K562 (cell line): ENCODE data around the gene ACBD6. TPM values are rescaled to one million over a fixed set of nuclear protein-coding genes. Genes with fewer than 3 reads are reported as not detected.

Experiments used
- ATAC-seq: fragments of 200-7000 bp; cut with Tn5 transposase; 3 replicates; pipeline ENCODE4 v1.9.1; 2020; ENCODE audit warnings: moderate library complexity
- BruUV-seq: library from RNA; stranded (reverse); fragments of 400-500 nt; replicated peaks from 2 replicates; lab custom pipeline; 2021; lab: Mats Ljungman, UMichigan
- CTCF ChIA-PET: fragments of 300-600 bp; formaldehyde crosslinking; extraction: SDS; loops from one replicate; lab custom pipeline; 2021; ENCODE audit warnings: low intra/inter-chr PET ratio; lab: Yijun Ruan, JAX
- POLR2A ChIA-PET: fragments of 300-600, 350-650 bp; sonication (Branson Sonifier 250); formaldehyde crosslinking; extraction: SDS; loops from one replicate; lab custom pipeline; 2021; ENCODE audit warnings: antibody characterized with exemption, inconsistent platforms; lab: Yijun Ruan, JAX
- DNase-seq, 4 experiments: peaks; one replicate each; pipeline versions ENCODE4 v3.0.0 to v3.0.0-alpha.2; 2011 to 2018; ENCODE audit warnings: low spot score in 3 of 4, mixed read lengths in 3 of 4; ENCODE audit errors: extremely low read depth in 1 of 4
- FAIRE-seq: peaks from 2 replicates; lab custom pipeline; 2011; peaks lifted over from hg19 to GRCh38; lab: Jason Lieb, UNC
- H2AFZ ChIP-seq: 2 replicates; pipeline ENCODE4 v1.6.0; 2011; ENCODE audit warnings: low read depth, low read length, control low read depth, inconsistent platforms
- H3K27ac ChIP-seq: fragments of 200-600 bp; 3 replicates; pipeline ENCODE4 v1.8.0; 2011; ENCODE audit warnings: low read depth, mild to moderate bottlenecking, control low read depth, inconsistent platforms, low read length, moderate library complexity, mixed read lengths; ENCODE audit errors: extremely low read depth
- H3K27me3 ChIP-seq, 2 experiments: fragments of 300-600 bp in 1 of 2; 2 replicates in 1 of 2; 3 replicates in 1 of 2; pipeline versions ENCODE4 v1.6.0 to v1.8.0; 2011; ENCODE audit warnings: inconsistent platforms in 2 of 2, low read length in 2 of 2, mild to moderate bottlenecking in 1 of 2, mixed read lengths in 1 of 2, moderate library complexity in 1 of 2; ENCODE audit not compliant: control insufficient read depth in 2 of 2, insufficient read depth in 2 of 2
- H3K36me3 ChIP-seq: fragments of 300-600 bp; 3 replicates; pipeline ENCODE4 v1.8.0; 2011; ENCODE audit warnings: mild to moderate bottlenecking, low read length, inconsistent platforms; ENCODE audit not compliant: control insufficient read depth, insufficient read depth
- H3K4me1 ChIP-seq, 2 experiments: fragments of 200-600 bp in 1 of 2; replicated peaks in 1 of 2; 2 replicates in 1 of 2; 3 replicates in 1 of 2; pipeline versions ENCODE4 v1.5.1 to v1.8.0; 2011; ENCODE audit warnings: inconsistent platforms in 2 of 2, low read length in 2 of 2, mild to moderate bottlenecking in 1 of 2, mixed read lengths in 1 of 2, moderate library complexity in 1 of 2; ENCODE audit not compliant: control insufficient read depth in 2 of 2, insufficient read depth in 2 of 2
- H3K4me2 ChIP-seq: 2 replicates; pipeline ENCODE4 v1.6.1; 2011; ENCODE audit warnings: low read length, control low read depth, inconsistent platforms, mixed read lengths; ENCODE audit not compliant: insufficient read depth
- H3K4me3 ChIP-seq: fragments of 200-600 bp; sonication (generic), shearing (Covaris generic); 2 replicates; pipeline ENCODE4 v1.5.1; 2016; ENCODE audit warnings: control low read depth, inconsistent platforms
- H3K79me2 ChIP-seq: fragments of 200-600 bp; 3 replicates; pipeline ENCODE4 v1.8.0; 2011; ENCODE audit warnings: low read length, inconsistent platforms; ENCODE audit not compliant: control insufficient read depth, insufficient read depth
- H3K9ac ChIP-seq, 2 experiments: 2 replicates each; pipeline versions ENCODE4 v1.6.0 to v1.6.1; 2011; ENCODE audit warnings: low read depth in 2 of 2, low read length in 2 of 2, control low read depth in 1 of 2, inconsistent platforms in 1 of 2, mild to moderate bottlenecking in 1 of 2, mixed read lengths in 1 of 2; ENCODE audit not compliant: insufficient read depth in 1 of 2
- H3K9me1 ChIP-seq: one replicate; pipeline ENCODE4 v1.6.0; 2011; ENCODE audit warnings: inconsistent platforms, mild to moderate bottlenecking, low read length, moderate library complexity; ENCODE audit not compliant: control insufficient read depth, insufficient read depth
- H3K9me3 ChIP-seq: replicated peaks from 2 replicates; pipeline ENCODE4 v1.5.1; 2011; ENCODE audit warnings: low read depth, low read length, inconsistent platforms; ENCODE audit not compliant: control insufficient read depth, insufficient read depth
- H4K20me1 ChIP-seq: replicated peaks from 2 replicates; pipeline ENCODE4 v1.6.1; 2011; ENCODE audit warnings: low read length, inconsistent platforms, mixed read lengths; ENCODE audit not compliant: control insufficient read depth, insufficient read depth
- ARNT ChIP-seq, 2 experiments: fragments of 450-650 bp; IDR thresholded peaks; 2 replicates each; pipeline ENCODE4 v1.6.1; 2016; ENCODE audit warnings: mild to moderate bottlenecking in 1 of 2
- E2F3 ChIP-seq: fragments of 250-450 bp; sonication (Bioruptor Pico); IDR thresholded peaks from 2 replicates; pipeline ENCODE4 v1.4.0; 2020; ENCODE audit warnings: mild to moderate bottlenecking
- MAFF ChIP-seq: IDR thresholded peaks from 2 replicates; pipeline ENCODE4 v1.6.1; 2012; ENCODE audit warnings: low read length, improper control_type of control experiment
- PCBP2 ChIP-seq: fragments of 200-400 bp; formaldehyde crosslinking; IDR thresholded peaks from 2 replicates; pipeline ENCODE4 v1.6.1; 2018; ENCODE audit warnings: low read length, low read depth, mild to moderate bottlenecking, moderate library complexity; ENCODE audit not compliant: poor library complexity, severe bottlenecking
- PTTG1 ChIP-seq: fragments of 450-650 bp; IDR thresholded peaks from 2 replicates; pipeline ENCODE4 v1.6.1; 2016; ENCODE audit warnings: low read depth, mild to moderate bottlenecking, missing genetic modification characterization, missing compliant biosample characterization
- TAF9B ChIP-seq: fragments of 450-650 bp; IDR thresholded peaks from 2 replicates; pipeline ENCODE4 v1.6.1; 2018; ENCODE audit warnings: mild to moderate bottlenecking; ENCODE audit not compliant: partially characterized antibody
- WGBS: fragments of 100-300 bp; shearing (Covaris generic); methylation state at CpG from one replicate; pipeline ENCODE4 v1.1.6; 2016; ENCODE audit warnings: low coverage, mixed read lengths; ENCODE audit not compliant: insufficient coverage; ENCODE audit errors: missing lambda C conversion rate; 5-methylcytosine and 5-hydroxymethylcytosine counted together
- in situ Hi-C: fragments of 300-500 bp; cut with MboI; formaldehyde crosslinking; loops from 4 replicates; pipeline ENCODE4 v1.15.0; 2018; ENCODE audit warnings: inconsistent platforms, mixed read lengths
- intact Hi-C: fragments of 100-400 bp; cut with micrococcal nuclease; formaldehyde crosslinking; loops from 2 replicates; pipeline ENCODE4 v1.14.2; 2022
- polyA plus RNA-seq, 8 experiments: library from polyadenylated mRNA; depleted of rRNA in 4 of 8; stranded (reverse) in 5 of 8; unstranded in 3 of 8; fragments of >200 nt; fragmentation: Nextera tagmentation in 2 of 8; fragmentation: Illumina TruSeq in 1 of 8; extraction: Ambion mirVana in 2 of 8; extraction: Trizol in 1 of 8; gene quantifications; 2 replicates each; pipeline versions ENCODE4 v1.2.1 to v1.2.3, GENCODE V29; 2011 to 2014; ENCODE audit warnings: inconsistent platforms in 1 of 8, missing spikeins in 1 of 8
- total RNA-seq, 7 experiments: library from RNA; depleted of rRNA in 6 of 7; stranded (reverse); fragments of >200 nt in 6 of 7; fragmentation: Illumina TruSeq in 2 of 7; extraction: Trizol in 2 of 7; gene quantifications; 2 replicates each; pipeline versions ENCODE4 v1.2.1 to v1.2.3, GENCODE V29; 2011 to 2021; ENCODE audit warnings: low replicate concordance in 1 of 7
- TF ChIP-seq, protein P1 (sequence below): fragments of 450-650 bp; IDR thresholded peaks from 2 replicates; pipeline ENCODE4 v1.6.1; 2016; ENCODE audit warnings: mild to moderate bottlenecking

Gene ACBD6
- total and polyA plus RNA-seq, 9 of the 15 experiments (the other 6 are each of a cell fraction or from before 2014, with no cell fraction given), result 16.9 to 107 (median 77.7) TPM

GRCh38 chr1:180504186-180504585 is 1.8 kb upstream of the ACBD6 start:
- peaks cover 10 to 22% of the 10 kb centered on the region in 2 experiments; a peak in 4 of 5 replicates for H3K4me1 ChIP-seq
- no peaks in the 10 kb centered on the region for H3K9me3 ChIP-seq
- 92% methylated on average over 3 of the region's 3 CpGs for WGBS
- DNase-seq (no peak), ATAC-seq (no peak), FAIRE-seq (no peak)
- H3K4me3 ChIP-seq, result no peak overlapping the region
- peaks cover 33% of the 10 kb centered on the region for H3K79me2 ChIP-seq
- H3K9ac ChIP-seq, result no peak overlapping the region
- no peak overlapping the region for H3K4me2 ChIP-seq
- in situ Hi-C loops, result loop anchor here (5.0 kb wide), 1 partner anchor 638 kb away; no protein-coding TSS in a partner anchor
- ChIA-PET CTCF (no interaction called here), POLR2A (interaction anchor here (0.7 kb wide), 1 partner anchor 11 kb away, joined by 3 read pairs; no protein-coding TSS in a partner anchor)
- no peaks in the 10 kb centered on the region for H3K9me1 ChIP-seq
- TF ChIP-seq PTTG1 (tag) (no peak), ARNT (IDR thresholded peaks at IDR 0.05) (no peak), E2F3 (CRISPR knock-in tag) (no peak), TAF9B (no peak), MAFF (no peak), PCBP2 (no peak)
- TF ChIP-seq, protein P1, sequence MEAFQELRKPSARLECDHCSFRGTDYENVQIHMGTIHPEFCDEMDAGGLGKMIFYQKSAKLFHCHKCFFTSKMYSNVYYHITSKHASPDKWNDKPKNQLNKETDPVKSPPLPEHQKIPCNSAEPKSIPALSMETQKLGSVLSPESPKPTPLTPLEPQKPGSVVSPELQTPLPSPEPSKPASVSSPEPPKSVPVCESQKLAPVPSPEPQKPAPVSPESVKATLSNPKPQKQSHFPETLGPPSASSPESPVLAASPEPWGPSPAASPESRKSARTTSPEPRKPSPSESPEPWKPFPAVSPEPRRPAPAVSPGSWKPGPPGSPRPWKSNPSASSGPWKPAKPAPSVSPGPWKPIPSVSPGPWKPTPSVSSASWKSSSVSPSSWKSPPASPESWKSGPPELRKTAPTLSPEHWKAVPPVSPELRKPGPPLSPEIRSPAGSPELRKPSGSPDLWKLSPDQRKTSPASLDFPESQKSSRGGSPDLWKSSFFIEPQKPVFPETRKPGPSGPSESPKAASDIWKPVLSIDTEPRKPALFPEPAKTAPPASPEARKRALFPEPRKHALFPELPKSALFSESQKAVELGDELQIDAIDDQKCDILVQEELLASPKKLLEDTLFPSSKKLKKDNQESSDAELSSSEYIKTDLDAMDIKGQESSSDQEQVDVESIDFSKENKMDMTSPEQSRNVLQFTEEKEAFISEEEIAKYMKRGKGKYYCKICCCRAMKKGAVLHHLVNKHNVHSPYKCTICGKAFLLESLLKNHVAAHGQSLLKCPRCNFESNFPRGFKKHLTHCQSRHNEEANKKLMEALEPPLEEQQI, result no peak
- no TSS peak for BruUV-seq
- no peak overlapping the region for H3K27ac ChIP-seq
- intact Hi-C loops, result no loop called here
- H2AFZ ChIP-seq, result no peak overlapping the region
- no peaks in the 10 kb centered on the region for H4K20me1 ChIP-seq
- H3K27me3 ChIP-seq, result no peaks in the 10 kb centered on the region
- H3K36me3 ChIP-seq, result peaks cover 10% of the 10 kb centered on the region; the same call in 2 of the 3 replicates
